GM12874 (cell line): ENCODE results near the gene CEND1.
A peak's percentile ranks its signal among the peaks of the same experiment; 100 is the strongest.

Experiments used
- TF ChIP-seq, protein P1 (sequence below): IDR thresholded peaks from 2 replicates; pipeline ENCODE4 v1.5.1; 2011; ENCODE audit warnings: low read depth, mild to moderate bottlenecking, control low read depth, low read length, moderate library complexity; ENCODE audit not compliant: insufficient read depth

CEND1 gene

DNA sequence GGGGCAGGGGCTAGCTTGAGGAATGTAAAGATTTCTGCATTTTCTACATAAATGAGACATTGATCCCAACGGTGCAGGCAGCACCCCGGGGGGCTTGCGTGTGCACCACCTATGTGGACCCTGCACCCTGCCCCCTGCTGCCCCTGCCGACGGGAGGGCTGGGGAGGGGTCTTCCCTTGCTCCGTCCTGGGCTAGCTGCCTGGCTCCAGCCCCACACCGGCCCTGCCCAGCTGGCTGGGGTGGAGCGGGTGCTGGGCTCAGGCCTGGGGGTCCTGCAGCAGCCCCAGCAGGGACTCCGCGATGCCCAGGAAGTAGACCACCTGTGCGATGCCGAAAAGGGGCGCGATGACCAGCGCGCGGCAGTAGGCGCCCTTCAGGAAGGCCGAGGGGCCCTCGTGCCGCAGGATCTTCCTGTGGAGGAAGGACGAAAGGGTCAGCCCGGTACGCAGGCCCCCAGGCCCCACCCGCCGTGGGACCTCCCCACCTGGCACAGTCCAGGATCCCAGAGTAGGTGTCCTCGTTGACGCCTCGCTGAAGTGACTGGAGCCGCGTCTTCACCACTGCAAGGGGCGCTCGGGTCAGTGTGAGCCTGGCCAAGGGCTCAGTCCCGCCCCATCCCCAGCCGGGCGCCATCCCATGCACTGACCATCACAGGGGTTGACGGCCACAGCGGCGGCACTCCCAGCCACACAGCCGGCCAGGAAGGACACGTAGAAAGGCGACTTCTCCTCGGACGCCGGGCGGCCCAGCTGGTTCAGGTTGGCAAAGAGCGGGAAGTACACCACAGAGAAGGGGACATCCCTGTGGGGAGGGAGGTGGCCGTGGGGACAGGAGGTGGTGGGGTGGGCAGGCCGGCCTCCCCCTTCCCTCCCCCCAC, 2.0 kb upstream of the CEND1 start:
- TF ChIP-seq, protein P1, sequence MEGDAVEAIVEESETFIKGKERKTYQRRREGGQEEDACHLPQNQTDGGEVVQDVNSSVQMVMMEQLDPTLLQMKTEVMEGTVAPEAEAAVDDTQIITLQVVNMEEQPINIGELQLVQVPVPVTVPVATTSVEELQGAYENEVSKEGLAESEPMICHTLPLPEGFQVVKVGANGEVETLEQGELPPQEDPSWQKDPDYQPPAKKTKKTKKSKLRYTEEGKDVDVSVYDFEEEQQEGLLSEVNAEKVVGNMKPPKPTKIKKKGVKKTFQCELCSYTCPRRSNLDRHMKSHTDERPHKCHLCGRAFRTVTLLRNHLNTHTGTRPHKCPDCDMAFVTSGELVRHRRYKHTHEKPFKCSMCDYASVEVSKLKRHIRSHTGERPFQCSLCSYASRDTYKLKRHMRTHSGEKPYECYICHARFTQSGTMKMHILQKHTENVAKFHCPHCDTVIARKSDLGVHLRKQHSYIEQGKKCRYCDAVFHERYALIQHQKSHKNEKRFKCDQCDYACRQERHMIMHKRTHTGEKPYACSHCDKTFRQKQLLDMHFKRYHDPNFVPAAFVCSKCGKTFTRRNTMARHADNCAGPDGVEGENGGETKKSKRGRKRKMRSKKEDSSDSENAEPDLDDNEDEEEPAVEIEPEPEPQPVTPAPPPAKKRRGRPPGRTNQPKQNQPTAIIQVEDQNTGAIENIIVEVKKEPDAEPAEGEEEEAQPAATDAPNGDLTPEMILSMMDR, result no peak

DNA sequence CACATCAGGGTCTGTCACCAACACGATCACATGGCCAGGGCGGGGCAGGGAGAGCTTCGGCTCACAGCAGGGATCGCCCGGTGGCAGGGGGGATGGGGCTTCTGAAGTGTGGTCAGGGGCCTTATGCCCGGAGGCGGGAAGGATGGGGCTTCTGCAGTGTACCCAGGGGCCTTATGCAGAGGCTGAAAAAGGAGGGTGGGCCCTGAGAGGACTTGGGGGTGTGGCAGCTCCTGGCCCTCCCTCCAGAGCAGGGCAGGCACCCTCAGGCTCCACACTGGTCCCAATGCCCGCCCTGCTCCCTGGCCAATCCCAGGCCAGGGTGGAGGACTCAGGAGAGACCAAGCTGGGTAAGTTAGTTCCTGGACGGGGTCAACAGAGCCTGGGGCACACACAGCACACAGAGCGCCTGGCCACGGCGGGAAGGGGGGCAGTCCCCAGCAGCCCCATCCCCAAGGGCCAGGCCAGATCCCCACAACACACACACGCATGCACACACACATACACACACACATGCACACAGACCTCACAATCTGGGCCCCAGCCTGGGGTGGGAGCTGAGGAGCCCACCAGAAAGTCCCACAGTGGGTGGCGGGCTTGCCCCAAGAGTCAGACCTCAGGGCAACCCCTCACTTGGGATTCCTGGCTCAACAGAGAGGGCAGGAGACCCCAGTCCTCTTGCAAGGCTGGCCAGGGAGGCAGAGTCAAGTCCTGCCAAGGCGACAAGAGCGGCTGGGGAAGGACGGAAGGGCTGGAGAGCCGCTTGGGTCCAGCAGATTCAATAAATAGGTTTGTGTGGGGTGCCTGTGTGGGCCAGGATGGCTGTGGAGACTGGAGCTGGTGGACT, 1.1 kb upstream of the CEND1 start:
- TF ChIP-seq, protein P1, result no peak

DNA sequence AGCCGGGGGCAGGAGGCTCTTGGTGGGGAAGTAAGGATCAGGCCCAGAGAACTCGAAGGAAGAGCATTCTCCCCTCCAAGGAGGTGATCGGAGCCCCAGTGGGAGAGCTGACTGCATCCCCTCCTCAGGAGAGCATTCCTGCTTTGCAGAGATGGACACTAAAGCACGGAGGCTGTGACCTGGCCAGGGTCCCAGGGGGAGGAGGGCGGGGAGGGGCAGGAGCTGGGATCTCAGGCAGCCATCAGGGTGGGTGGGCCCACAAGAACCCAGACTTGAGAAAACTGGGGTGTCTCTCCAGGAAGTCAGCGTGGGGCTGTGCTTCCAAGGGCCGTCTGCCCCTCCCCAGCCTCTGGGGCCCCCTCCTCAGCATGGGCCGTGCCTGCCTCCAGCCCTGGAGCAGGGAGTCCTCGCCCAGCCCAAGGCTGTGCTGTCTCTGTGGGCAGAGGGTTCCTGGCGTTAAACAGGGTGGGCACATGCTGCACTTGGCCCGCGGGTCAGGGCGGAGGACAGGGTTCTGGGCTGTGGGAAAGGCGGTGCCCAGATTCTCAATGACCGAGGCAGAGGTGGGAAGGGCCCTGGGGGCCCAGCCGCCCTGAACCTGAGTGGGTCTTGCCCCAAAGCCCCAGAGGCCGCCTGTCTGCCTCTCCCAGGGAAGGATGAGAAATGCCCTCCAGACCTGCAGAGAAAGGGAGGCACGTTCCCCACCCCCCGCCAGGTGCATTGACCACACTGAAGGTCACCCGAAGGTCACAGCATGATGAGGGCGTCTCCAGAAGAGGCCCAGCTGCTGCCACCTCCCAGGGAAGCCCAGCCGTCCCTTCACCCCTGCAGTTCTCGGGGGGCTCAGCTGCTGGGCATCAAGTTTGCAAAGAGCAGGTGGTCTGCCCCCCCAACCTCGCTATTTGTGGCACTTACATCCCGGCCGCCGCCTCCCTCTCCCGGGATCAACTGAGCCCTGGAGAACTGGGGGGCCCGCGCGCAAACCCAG, 643 bp downstream of the CEND1 start:
- TF ChIP-seq, protein P1, result no peak

DNA sequence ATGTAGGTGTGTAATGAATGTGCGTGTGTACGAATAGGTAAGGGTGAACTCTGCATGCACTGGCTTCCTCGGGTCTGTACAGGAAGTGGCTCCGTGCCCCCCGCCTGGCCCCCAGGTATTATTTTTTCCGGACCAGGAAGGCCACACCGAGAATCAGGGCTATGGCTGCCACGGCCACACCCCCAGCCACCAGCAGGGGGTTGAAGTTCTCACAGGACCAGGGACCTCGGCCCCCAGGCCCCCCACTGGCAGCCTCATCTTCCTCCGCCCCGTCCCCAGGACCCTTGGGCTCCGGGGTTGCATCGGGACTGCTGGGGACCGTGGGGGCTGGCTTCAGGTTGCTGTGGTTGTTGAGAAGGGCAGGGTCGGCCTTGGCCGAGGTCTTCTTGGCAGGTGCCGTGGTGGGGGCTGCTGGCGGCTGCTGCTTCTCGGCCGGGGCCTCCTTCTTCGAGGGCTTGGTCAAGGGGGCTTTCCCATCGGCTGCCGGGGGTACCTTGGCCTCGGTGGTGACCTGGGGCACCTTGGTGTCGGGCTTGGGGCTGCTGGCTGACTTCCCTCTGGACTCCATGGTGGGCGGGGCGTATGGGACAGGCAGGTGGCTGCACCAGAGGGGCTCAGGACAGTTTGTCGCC, 1.8 kb downstream of the CEND1 start:
- TF ChIP-seq, protein P1, result 0 out of 2 replicates have a peak, but pooled peaks have one; percentile 12

DNA sequence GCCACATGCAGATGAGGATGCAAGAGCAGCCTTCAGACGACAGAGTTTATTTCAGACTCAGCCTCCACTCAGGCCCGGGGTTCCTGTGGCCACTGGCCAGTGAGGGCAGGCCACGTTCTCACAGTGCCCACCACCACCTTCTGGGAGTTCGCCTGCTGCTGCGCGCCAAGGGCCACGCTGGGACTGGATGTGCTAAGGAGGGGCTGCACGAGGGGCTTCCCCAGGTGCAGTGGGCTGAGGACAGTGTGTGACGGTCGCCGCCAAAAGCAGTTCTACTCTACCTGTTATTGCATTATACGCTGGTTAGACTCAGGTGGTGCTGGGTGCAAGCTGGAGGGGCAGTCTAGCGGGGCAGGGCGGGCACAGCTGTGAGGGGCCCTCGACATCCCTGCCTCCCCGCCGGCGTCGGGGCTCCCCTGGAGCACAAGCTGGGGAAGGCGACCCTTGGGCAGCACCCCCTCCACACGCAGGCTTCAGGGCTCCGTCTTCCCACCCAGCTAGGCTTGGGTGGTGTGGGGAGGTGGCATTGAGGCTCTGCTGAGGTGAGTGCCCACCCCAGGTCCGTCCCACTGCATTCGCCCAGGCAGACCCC, 2.7 kb downstream of the CEND1 start:
- TF ChIP-seq, protein P1, result no peak

DNA sequence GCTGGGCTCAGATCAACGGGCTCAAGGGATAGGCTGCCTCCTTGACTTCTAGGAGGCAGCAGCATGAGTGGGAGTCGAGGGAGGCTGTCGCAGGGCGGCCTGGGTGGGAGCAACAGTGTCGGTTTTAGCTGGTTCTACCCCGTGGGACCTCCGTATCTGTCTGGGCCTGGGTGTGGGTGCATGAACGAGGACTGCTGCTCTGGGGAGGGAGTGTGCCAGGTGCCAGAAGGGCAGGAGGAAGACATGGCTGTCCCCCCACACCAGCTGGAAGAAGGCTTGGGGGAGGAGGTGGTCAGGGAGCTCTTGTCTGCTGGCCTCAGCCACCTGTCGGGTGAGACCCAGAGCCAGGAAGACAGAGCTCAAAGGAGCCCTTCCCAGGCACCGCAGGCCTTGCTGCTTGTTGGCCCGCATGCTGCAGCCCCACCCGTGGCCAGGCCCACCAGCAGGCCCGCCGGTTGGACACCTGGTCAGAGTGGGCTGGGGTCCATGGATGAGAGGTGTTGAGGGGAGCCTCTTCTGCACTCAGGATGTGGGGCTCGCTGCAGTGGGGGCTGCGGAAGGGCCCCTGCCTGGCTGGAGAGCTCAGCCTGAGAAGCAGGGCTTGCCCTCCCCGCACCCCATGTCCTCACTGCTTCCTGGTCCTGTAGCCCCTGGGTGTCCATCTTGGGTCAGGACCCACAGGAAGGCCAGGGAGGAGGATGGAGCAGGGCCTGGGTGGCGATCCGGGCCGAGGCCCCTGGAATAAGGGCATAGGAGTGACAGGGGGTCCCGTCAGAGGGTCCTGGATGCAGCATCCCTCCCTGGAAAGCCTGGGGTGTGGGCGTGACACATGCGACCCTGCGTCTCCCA, 3.4 kb downstream of the CEND1 start:
- TF ChIP-seq, protein P1, result no peak
